ENCODE data around the gene BBOF1.
A peak's percentile ranks its signal among the peaks of the same experiment; 100 is the strongest.
"Not testable (repeated sequence)": the region's sequence is repeated elsewhere in the genome, so short reads cannot be mapped to it uniquely, and the experiment has no call there.

The BBOF1 gene, protein sequence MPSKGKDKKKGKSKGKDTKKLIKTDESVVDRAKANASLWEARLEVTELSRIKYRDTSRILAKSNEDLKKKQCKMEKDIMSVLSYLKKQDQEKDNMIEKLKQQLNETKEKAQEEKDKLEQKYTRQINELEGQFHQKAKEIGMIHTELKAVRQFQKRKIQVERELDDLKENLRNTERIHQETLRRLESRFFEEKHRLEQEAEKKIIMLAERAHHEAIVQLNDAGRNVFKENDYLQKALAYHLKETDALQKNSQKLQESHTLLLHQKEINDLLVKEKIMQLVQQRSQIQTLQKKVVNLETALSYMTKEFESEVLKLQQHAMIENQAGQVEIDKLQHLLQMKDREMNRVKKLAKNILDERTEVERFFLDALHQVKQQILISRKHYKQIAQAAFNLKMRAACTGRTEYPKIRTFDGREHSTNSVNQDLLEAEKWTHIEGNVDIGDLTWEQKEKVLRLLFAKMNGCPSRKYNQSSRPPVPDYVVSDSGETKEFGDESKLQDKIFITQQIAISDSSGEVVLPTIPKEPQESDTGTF

DNA sequence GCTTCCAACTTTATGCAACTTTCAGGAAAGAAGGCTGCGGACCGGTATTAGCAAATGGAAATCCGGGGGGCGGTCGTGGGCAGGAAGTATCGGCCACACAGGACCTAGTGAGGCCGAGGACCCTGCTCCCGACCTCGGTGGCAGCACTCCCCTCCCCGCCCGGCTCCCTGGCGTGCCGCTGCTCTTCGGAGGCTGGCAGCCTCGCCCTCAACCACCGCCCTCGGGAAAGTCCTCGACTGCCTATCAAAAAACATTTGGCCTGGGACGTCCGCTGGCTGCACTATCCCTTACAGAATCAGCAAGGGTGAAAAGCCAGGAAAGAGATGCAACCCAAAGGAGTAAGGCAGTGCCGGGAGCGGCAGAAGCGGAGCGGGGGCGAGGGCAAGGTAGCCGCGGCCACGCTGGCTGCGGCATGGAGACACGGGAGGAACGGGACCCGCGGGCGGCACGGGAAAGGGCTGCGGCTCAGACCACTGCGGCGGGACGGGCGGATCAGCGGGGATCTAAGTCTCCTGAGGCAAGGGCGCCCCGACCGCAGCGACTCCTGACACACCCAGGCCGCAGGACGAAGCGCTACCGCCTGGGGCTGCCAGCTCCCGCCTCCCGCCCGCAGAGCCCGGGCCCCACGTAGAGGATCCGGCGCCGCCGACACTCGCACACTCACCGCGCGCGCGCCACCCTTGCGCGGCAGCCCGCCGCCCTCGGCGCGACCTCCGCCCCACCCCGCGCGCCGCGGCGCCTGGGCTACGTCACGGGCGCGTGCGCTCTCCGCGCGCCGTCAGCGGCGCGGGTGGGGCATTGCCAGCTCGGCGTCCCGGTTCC lies at the start of gene BBOF1, which contains the start of gene ENTPD5:
Gene BBOF1 (plus strand): TSS at position 764 of the 822 bp plus-strand sequence. CDS start 130 bp downstream, outside the sequence.
Gene ENTPD5 (minus strand): TSS at position 703 of the 822 bp plus-strand sequence. CDS start 31,186 bp downstream, outside the sequence.
- DNase-seq, result peak; percentile 91

DNA sequence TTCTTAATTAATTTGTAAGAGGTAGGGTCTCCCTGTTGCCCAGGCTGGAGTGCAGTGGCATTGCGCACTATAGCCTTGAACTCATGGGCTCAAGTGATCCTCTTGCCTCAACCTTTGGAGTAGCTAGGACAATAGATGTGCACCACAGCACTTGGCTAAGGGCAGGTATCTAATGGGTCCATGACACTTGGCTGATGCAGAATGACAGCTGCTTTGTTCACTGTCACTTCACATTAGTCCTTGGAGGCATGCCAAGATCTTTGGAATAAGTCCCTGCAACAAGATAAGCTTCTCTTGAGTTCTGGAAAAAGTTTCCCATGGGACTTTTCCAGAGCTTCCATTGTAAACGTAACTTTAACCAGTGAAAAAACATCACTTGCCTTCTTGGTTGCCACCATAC lies 45.7 kb upstream of the BBOF1 start:
- no peak for DNase-seq

DNA sequence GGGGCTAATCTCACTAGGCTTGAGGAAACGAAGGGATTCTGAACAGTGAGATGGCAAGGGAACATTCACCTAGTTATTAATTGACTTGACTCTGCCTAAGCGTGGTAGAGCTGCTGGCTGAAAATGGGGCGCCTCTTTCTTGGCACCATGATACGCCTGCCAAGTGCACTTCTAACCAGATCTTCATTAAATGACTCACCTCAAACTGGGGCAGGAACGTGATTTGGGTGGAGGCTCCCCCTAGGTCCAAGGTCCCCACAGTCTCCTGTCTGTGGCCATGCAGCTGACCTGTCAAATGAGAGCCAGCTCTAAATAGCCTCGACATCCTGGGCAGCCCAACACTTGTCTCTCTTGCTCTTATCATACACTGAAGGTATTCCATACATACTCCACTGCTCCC lies 43.0 kb upstream of the BBOF1 start:
- DNase-seq, result no peak

DNA sequence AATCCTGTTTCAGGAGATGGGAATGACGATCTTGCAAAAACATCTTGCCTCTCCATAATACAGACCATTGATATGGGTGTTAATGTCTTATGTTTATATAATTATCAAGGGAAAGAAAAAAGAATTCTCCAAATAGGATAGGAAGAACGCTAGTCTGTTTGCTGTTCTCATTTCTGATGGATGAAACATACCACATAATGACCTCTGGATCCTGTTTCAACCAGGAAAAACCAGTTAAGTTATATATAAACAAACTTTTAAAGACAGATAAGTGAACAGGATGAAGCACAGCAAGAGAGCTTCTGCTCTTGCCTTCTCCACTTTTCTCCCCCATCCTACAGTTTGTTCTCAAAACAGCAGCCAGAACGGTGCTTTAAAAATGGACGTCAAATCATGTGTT lies 41.3 kb upstream of the BBOF1 start:
- no peak for DNase-seq

DNA sequence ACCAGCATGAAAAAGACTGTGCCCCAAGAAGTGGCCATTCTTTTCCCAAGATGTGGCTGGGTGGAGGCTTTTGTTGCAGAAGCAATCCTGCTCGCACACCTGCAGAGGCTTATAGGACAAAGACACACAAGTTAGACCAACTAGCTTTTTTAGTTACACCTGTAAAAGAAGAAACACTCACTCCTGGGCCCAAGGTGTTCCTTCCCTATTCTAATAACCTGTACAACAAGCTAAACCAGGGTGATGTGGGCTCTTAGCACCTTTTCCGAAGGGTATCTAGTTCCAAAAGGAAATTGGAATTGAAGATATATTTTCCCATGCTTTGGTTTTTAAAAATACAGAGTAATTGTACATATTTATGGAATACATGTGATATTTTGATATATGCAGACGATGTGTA lies 31.1 kb upstream of the BBOF1 start:
- no peak for DNase-seq

DNA sequence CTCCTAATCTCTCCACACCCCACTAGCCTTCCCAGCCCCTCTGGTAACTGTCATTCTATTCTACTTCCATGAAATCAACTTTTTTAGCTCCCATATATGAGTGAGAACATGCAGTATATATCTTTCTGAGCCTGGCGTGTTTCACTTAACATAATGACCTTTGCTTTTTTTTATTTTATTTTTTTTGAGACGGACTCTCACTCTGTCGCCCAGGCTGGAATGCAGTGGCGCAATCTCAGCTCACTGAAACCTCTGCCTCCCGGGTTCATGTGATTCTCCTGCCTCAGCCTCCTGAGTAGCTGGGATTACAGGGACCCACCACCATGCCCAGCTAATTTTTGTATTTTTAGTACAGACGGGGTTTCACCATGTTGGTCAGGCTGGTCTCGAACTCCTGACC lies 30.5 kb upstream of the BBOF1 start:
- not testable (repeated sequence) for DNase-seq

DNA sequence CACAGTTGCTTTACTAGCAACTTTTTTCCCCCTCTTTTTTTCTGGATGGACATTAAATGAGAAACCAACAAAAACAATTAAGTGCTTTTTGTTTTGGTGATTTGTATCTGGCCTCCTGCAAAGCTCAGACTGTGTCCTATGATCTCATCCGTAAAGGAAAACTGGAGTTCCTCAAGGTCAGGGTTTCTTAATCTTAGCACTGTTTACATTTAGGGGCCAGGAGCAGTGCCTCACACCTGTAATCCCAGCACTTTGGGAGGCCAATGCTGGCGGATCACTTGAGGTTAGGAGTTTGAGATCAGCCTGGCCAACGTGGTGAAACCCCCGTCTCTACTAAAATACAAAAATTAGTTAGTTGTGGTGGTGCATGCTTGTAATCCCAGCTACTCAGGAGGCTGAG lies 28.1 kb upstream of the BBOF1 start:
- no peak for DNase-seq

DNA sequence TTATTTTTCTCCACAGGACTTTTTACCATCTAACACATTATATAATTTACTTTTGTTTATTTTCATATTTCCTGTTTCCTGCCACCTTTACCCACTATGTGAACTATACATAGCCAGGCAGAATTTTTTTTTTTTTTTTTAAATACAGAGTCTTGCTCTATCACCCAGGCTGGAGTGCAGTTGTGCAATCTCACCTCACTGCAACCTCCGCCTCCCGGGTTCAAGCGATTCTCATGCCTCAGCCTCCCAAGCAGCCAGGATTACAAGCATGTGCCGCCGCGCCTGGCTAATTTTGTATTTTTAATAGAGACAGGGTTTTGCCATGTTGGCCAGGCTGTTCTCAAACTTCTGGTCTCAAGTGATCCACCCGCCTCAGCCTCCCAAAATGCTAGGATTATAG lies 24.2 kb upstream of the BBOF1 start:
- DNase-seq, result not testable (repeated sequence)

DNA sequence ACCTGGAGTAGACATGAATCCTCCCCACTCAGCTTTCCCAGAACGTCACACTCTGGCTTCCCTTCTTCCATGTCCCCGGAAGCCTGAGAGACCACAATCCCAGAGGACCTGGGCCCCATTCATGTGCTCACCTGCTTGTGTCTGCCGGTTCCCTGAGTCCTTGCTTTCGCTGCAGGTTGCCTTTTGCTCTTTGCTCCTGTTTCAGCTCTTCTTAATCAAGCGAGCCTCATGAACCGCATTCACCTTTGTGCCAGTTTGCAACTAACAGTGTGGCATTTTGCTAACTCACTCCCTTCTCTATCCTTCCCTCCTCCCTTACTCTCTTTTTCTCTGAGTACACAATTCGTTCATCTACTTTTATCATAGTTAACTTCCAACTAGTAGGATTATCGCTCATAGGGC lies 23.2 kb upstream of the BBOF1 start:
- DNase-seq, result no peak

DNA sequence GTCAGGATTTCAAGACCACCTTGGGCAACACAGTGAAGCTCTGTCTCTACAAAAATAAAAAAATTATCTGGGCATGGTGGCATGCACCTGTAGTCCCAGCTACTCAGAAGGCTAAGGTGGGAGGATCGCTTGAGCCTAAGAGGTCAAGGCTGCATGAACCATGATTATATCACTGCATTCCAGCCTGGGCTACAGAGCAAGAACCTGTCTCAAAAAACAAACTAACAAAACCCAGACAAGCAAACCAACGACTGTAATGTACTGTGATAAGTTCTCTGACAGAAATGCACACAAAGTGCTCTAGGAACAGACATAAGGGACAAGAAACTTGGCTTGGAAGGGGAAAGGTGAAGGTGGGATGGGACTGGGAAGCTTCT lies 22.4 kb upstream of the BBOF1 start:
- no peak for DNase-seq

DNA sequence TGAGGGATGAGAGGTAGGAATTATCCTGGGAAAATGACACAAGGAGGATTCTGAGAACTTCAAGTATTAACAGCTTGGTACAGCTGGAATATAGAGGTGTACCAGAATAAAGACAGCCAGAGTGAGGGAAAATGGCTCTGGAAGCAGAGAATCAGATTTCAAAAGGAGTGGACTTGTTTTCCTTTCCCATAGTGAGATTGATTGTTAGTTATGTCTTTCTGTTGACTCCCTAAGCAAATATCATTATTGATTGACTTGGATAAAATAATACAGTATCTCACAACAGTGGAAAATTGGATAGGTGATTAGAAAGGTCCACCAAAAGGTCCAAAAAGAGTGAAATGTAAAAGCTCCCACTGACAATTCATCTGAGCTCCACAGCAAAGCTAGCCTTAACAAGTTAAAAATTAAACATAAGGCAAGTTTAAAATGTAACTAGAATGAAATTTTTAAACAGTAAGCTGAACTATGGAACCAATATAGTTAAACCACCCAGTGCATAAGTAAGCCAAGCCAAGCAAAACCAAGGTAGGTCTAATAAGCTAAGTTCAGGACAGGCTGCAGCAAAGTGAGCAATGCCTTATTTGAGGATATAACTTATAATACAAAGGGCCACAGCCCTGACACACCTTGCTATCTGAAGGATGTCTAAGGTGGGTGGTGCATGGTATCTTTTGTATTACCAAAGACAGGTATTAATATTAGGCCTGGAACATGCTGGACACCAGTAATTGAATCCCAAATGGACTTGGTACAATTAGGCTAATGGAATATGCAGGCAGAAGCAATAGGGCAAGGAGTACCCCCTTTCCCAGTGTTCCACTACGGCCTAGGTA lies 21.8 kb upstream of the BBOF1 start:
- no peak for DNase-seq

DNA sequence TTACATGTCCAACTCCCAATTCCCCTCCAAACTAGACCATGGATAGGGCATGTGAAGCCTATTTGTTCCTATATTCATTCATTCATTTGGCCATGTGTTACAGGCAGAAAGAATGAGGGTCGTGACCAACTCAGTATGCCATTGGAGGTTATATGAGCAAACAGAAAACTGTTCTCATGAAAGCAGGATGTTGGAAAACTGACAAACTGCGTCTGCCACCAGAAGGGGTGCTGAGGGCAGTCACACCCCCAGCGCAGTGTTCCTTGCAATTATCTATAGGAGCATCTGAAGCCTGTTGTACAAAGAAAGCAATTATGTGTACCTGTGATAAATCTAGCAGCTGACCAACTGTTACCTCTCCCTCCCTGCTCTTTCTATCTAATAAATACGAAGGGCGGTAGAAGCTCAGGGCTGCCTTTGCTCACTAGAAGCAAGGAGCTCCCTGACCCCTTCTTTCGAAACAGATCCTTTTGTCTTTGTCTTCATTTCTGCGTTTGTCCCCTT lies 21.2 kb upstream of the BBOF1 start:
- DNase-seq, result no peak

DNA sequence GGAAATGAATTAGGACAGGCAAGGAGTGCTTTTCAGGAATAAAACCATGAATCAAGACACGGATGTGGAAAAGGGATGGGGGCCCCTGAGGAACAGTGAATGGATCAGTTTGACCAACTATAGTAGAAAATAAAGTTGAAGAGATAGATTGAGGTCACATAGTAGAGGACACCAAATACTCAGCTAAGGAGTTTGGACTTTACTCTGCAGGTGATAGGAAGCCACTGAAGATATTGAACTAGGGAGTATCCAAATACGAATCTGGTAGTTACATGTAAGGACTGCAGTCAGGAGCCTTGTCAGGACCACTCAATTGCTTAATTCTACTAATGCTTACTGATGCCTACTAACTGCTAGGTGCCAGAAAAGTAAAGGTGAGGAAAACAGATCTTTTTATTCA lies 20.4 kb upstream of the BBOF1 start:
- DNase-seq, result no peak

DNA sequence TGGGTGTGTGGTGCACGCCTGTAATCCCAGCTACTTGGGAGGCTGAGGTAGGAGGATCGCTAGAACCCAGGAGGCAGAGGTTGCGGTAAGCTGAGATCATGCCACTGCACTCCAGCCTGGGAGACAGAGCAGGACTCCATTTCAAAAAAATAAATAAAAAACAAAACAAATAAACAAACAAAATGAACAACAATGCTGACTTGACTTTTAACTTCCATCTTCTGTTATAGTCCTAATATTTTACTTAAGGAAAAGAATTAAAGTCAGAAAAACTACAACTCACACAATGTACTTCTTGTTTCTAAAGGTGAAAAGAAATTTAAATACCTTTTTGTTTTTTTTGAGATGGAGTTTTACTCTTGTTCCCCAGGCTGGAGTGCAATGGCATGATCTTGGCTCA lies 13.5 kb upstream of the BBOF1 start:
- not testable (repeated sequence) for DNase-seq

DNA sequence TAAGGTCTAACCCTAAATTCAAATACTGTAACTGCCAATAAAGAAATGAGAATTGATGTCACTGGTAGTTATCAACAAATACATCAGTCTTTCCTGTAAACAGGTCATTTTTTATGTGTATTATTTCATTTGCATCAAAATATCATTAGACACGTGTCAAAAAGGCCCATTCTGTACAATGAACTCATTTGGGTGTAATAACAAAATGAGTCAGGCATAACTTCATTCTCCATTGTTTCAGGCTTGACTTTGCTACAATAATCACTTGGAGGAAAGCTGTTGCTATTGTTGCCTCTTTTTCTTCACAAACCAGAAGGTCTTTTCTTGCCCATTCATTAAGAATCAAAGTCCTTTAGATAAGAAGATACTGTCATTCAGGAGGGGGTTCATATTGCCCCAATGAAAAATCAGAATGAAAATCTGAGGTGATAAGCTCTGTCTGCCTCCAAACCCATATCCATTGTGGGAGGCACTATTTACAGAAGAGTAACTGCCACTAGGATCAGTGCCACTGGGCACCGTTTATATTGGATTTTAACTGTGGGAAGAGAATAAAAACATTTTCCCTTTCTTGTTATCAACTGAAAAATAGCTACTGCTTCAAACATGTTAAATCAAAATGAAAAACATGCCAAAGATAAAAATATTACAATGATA lies 10.2 kb upstream of the BBOF1 start:
- no peak for DNase-seq

DNA sequence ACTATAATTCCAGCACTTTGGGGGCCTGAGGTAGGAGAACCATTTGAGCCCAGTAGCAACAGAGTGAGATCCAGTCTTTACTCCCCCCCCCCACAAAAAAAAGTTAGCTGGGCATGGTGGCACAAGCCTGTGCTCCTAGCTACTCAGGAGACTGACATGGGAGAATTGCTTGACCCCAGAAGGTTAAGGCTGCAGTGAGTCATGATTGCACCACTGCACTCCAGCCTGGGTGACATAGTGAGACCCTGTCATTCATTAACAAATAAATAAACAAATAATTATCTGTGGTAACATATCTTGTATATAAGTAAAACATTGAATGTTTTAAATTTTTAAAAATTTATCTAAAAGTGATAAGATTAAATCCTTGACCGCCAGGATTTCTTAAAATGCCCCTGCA lies 4.8 kb upstream of the BBOF1 start:
- no peak for DNase-seq

DNA sequence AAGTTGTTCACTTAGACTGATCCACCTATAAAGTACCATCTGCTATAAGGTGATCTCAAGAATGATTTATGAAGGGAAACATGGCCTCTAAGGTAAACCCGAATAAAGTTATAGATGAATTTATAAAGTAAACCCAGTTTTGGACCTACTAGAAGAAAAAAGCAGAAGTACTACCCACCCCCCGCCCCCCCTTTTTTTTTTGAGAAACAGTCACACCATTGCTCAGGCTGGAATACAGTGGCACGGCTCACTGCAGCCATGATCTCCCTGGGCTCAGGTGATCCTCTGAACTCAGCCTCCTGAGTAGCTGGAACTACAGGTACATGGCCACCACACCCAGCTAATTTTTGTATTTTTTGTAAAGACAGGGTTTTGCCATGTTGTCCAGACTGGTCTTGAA lies 4.0 kb upstream of the BBOF1 start:
- no peak for DNase-seq

DNA sequence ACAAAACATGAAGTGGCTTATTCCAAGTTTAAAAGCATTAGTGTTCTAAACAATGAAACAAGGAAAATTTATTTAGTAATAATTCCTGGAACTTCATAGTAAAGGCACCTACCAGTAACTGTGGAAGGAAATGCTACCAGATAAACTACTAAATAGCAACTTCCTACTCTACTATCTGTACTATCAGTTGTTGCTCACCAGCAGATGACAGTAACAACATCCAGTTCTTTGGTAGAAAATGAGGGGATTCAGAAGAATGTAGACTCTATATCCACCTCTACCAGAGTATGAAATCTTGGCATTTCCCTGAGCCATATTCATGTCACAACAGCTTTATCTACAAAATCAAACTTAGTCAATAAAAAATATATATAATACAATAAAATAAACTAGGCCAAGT lies 3.2 kb upstream of the BBOF1 start:
- DNase-seq, result no peak

DNA sequence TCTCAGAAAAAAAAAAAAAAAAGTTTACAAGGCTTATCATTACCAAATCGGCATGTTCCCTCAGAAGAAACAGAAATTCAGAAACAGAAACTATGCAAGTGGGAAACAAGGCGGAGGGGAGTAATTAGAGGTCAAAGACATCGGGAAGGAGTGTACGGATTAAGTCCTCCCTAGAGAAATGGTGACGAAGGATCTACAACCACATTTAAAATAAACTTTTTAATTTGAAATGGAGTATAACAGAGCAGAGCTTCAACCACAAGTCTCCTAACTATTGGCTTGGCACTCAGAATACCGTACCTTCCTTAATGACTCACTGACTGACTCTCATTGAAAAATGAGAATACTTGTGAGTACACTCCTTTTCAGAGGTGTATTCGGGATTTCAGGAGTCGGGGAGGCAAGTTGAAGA lies 969 bp upstream of the BBOF1 start:
- DNase-seq, result no peak

DNA sequence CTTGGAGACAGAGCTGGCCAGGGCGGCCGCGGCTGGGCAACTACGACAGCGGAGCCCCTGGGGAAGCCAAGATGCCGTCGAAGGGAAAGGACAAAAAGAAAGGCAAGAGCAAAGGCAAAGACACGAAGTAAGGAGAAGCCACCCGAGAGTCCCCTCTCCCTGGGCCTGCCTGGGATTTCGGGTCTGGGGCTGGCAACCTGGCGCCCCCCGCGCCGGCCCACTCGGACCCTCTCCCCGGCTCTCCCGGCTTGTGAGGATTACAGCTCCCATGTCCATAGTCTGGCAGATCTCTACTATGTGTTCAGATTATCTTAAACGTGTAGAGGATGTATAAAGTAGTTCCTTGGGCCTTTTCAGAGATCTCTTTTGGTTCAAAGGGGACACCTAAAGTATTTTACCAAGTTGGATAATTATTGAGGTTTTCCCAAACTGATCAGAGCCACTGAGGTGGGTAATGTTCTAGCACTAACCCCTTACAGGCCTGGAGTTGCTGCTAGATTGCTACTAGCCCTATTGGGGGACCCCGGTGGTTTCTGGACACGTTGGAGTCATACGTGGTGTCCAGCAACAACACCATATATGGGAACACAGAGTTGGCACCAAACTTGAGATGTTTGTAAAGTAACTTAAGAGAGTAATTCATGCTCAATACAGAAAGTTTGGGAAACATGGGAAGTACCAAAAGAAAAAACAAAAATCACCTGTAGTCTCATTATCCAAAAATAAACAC lies 424 bp downstream of the BBOF1 start:
- DNase-seq, result peak; percentile 35

DNA sequence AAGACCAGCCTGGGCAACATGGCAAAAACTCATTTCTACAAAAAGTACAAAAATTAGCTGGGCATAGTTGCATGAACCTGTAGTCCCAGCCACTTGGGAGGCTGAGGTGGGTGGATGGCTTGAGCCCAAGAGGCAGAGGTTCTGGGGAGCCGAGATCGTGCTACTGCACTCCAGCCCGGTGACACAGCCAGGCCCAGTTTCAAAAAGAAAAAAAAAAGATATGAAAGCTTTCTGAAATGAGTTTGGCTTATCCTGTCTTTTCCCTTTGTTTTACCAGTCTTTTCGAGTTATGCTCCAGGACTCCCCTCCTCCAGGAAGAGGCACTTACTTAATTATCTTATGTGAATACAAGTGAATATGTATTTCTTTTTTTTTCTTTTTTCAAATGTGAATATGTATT lies 3.2 kb downstream of the BBOF1 start:
- DNase-seq, result no peak

All from left hindlimb (tissue), 1 donor.